Measurements from ENCODE around the gene PRG3. TPM values are rescaled to one million over a fixed set of nuclear protein-coding genes. Genes with fewer than 3 reads are reported as not detected.

The PRG3 gene
- total RNA-seq, 2 experiments from 2014 or later: not detected

DNA sequence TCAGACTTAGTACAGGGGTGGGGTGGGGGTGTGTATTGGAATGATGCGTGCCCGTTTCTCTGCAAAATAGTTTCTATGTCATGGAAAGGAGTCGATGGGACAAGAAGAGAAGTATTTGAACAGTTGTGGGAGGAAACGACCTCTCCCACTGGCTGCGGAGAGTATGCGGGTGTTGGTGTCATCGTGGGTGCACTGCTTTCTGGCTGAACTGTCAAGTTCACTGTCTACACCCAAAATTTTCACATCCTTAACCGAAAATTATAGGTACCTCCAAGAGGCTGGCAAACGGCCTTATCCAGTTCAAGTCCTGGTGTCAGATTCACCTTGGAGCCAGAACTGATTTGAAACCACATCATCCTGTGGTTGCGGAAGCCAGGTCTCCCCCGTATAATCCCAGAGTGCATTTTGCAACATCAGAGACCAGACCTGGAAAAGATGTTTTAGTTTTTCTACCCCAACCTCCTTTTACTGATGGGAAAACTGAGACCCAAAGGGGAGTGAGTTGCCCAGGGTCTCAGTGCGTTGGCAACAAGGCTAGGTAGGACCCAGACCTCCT lies 44.8 kb downstream of the PRG3 start:
- ChIA-PET CTCF (interaction anchor here (1.5 kb wide), 1 partner anchor 321 kb away, joined by 3 read pairs; the partner anchor contains the start of gene CLP1), POLR2A (interaction anchor here (0.6 to 5.2 kb wide), 6 partner anchors 11 to 1242 kb away, joined by 3 to 107 read pairs (median 4); partner anchors contain the start of genes SELENOH and TNKS1BP1)
- Histone ChIP-seq H3K27ac (ENCODE audit: low read depth in 1 of 2, low read length in 2 of 2) (peak overlapping the region; percentile 72 to 85), H3K4me1 (ENCODE audit: insufficient read depth, low read length) (peaks cover 29% of the 10 kb centered on the region), H3K36me3 (ENCODE audit: insufficient read depth, low read length) (peaks cover 28% of the 10 kb centered on the region), H3K27me3 (ENCODE audit: control insufficient read depth in 1 of 2, insufficient read depth in 2 of 2, low read length in 2 of 2) (no peaks in the 10 kb centered on the region), H3K4me3 (ENCODE audit: low read length) (peak overlapping the region; percentile 80), H3K9me3 (ENCODE audit: control insufficient read depth in 1 of 2, insufficient read depth in 1 of 2, low read length in 2 of 2) (no peaks in the 10 kb centered on the region)
- H3K4me1 Mint-ChIP-seq (ENCODE audit: low read depth): peaks cover 29% of the 10 kb centered on the region
- peak overlapping the region; percentile 89 for H3K4me3 Mint-ChIP-seq
- no peaks in the 10 kb centered on the region for H3K27me3 Mint-ChIP-seq
- no peaks in the 10 kb centered on the region for H3K9me3 Mint-ChIP-seq
- peak overlapping the region; percentile 96 for H3K27ac Mint-ChIP-seq
- intact Hi-C loops (cut with DNase I, micrococcal nuclease): loop anchor here (2.0 to 10.0 kb wide), 6 partner anchors 86 to 1809 kb away; partner anchors contain the start of genes FAM111A (in 1 of the 2), MED19 (in 1 of the 2), TIMM10 (in 1 of the 2) and TMX2 (in 1 of the 2)
- ATAC-seq (ENCODE audit: poor library complexity) (peak; percentile 35), DNase-seq (peak in 3 of 14 experiments; percentile 11 to 29 (median 26))
- TF ChIP-seq, protein P1, sequence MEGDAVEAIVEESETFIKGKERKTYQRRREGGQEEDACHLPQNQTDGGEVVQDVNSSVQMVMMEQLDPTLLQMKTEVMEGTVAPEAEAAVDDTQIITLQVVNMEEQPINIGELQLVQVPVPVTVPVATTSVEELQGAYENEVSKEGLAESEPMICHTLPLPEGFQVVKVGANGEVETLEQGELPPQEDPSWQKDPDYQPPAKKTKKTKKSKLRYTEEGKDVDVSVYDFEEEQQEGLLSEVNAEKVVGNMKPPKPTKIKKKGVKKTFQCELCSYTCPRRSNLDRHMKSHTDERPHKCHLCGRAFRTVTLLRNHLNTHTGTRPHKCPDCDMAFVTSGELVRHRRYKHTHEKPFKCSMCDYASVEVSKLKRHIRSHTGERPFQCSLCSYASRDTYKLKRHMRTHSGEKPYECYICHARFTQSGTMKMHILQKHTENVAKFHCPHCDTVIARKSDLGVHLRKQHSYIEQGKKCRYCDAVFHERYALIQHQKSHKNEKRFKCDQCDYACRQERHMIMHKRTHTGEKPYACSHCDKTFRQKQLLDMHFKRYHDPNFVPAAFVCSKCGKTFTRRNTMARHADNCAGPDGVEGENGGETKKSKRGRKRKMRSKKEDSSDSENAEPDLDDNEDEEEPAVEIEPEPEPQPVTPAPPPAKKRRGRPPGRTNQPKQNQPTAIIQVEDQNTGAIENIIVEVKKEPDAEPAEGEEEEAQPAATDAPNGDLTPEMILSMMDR (IDR thresholded peaks at IDR 0.05): no peak
- peaks cover 42% of the 10 kb centered on the region for H3K36me3 Mint-ChIP-seq (ENCODE audit: low read depth)

DNA sequence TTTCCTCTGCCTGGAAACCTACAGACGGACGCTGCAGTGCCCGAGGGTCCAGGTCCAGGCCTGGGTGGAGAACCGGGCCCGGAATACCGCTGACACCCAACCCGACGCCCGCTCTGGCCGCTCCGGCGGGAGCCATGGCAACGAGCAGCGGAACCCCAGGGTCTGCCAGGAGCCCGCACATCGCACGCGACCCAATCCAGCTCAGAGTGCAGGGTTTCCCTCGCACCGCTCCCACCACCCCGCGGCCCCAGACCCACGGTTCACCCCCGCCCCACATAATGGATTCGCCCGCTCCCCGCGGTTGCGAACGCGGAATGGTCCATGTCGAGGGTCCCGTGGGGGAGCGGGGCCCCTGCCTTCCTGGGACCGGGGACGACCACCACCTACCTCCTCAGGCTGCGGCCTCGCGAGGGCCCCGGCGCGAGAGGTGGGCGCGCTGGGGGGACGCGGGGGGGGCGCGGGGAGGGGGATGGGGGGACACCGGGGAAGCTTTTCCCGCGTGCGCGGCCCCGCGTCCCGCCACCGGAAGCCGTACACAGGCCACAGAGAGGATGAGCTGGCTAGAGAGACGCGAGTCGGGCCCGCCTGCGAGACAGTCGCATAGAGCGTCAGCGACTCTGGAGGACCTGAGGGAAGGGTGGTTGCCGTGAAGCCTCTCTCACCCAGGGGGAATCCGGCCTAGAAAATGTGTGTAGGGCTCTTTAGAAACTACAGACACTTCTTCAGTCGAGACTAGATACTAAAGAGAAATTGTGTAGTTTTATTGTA lies 45.4 kb downstream of the PRG3 start, which contains the start of gene SSRP1:
SSRP1 (minus strand) TSS at position 550 of the 768 bp plus-strand sequence. CDS start 771 bp downstream, outside the sequence.
- Histone ChIP-seq H3K4me1 (ENCODE audit: insufficient read depth, low read length) (peaks cover 29% of the 10 kb centered on the region), H3K27ac (ENCODE audit: low read depth in 1 of 2, low read length in 2 of 2) (peak within 1 kb of the TSS; percentile 72 to 85), H3K4me3 (ENCODE audit: low read length) (peak within 1 kb of the TSS; percentile 80), H3K36me3 (ENCODE audit: insufficient read depth, low read length) (peaks cover 34% of the 10 kb centered on the region), H3K27me3 (ENCODE audit: control insufficient read depth in 1 of 2, insufficient read depth in 2 of 2, low read length in 2 of 2) (no peaks in the 10 kb centered on the region), H3K9me3 (ENCODE audit: control insufficient read depth in 1 of 2, insufficient read depth in 1 of 2, low read length in 2 of 2) (no peaks in the 10 kb centered on the region)
- TF ChIP-seq, protein P1 (IDR thresholded peaks at IDR 0.05): no peak
- Mint-ChIP-seq H3K27me3 (no peaks in the 10 kb centered on the region), H3K4me1 (ENCODE audit: low read depth) (peaks cover 33% of the 10 kb centered on the region), H3K27ac (peak within 1 kb of the TSS; percentile 96), H3K4me3 (peak within 1 kb of the TSS; percentile 89), H3K9me3 (no peaks in the 10 kb centered on the region), H3K36me3 (ENCODE audit: low read depth) (peaks cover 48% of the 10 kb centered on the region)
- ChIA-PET POLR2A (interaction anchor here (0.6 to 5.2 kb wide), 9 partner anchors 10 to 1836 kb away, joined by 3 to 107 read pairs (median 3); partner anchors contain the start of genes DTX4, SELENOH, TNKS1BP1 and UBE2L6), CTCF (interaction anchor here (1.5 kb wide), 2 partner anchors 10 to 322 kb away, joined by 3 to 14 read pairs; partner anchors contain the start of genes CLP1 and TNKS1BP1)
- DNase-seq (peak; percentile 77 to 95 (median 86)), ATAC-seq (ENCODE audit: poor library complexity) (peak; percentile 97)
- intact Hi-C loops (cut with DNase I, micrococcal nuclease): loop anchor here (1.0 to 10.0 kb wide), 8 partner anchors 10 to 1809 kb away; partner anchors contain the start of genes FAM111A (in 1 of the 2), MED19 (in 1 of the 2), TIMM10 (in 1 of the 2) and TMX2 (in 1 of the 2)

DNA sequence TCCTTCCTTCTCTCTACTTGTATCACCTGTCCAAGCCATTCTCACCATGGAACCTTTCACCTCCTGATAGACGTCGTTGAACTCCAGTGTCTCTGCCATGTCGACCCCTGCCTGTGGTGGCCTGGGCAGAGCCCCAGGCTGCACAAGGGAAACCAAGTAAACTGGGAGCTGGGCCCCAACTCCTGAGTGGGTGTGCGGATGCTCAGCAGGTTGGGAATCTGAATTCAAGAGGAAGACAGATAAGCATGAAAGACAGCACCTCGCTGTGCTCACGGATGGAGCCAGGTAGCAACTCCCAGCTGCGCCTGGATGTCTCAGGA lies 46.0 kb downstream of the PRG3 start:
- peaks cover 54% of the 10 kb centered on the region for H3K36me3 Mint-ChIP-seq (ENCODE audit: low read depth)

More for the DNA sequence above, 46.0 kb downstream of the PRG3 start:
- H3K4me3 Mint-ChIP-seq: peak overlapping the region; percentile 89
- H3K4me1 Mint-ChIP-seq (ENCODE audit: low read depth): peaks cover 33% of the 10 kb centered on the region
- peak overlapping the region; percentile 96 for H3K27ac Mint-ChIP-seq
- no peak for ATAC-seq (ENCODE audit: poor library complexity)
- Histone ChIP-seq H3K9me3 (ENCODE audit: control insufficient read depth in 1 of 2, insufficient read depth in 1 of 2, low read length in 2 of 2) (no peaks in the 10 kb centered on the region), H3K4me3 (ENCODE audit: low read length) (peak overlapping the region; percentile 80), H3K27me3 (ENCODE audit: control insufficient read depth in 1 of 2, insufficient read depth in 2 of 2, low read length in 2 of 2) (no peaks in the 10 kb centered on the region), H3K4me1 (ENCODE audit: insufficient read depth, low read length) (peaks cover 29% of the 10 kb centered on the region), H3K36me3 (ENCODE audit: insufficient read depth, low read length) (peaks cover 40% of the 10 kb centered on the region), H3K27ac (ENCODE audit: low read depth in 1 of 2, low read length in 2 of 2) (peak overlapping the region; percentile 65 to 72)
- TF ChIP-seq, protein P1 (IDR thresholded peaks at IDR 0.05): no peak
- intact Hi-C loops (cut with DNase I, micrococcal nuclease): loop anchor here (1.0 to 10.0 kb wide), 7 partner anchors 10 to 1810 kb away; partner anchors contain the start of genes FAM111A (in 1 of the 2), MED19 (in 1 of the 2), TMX2 (in 1 of the 2) and ZDHHC5 (in 1 of the 2)
- ChIA-PET CTCF (interaction anchor here (1.5 kb wide), 2 partner anchors 9 to 322 kb away, joined by 3 to 14 read pairs; partner anchors contain the start of genes CLP1 and TNKS1BP1), POLR2A (interaction anchor here (0.8 to 5.2 kb wide), 7 partner anchors 9 to 1837 kb away, joined by 3 to 107 read pairs (median 4); partner anchors contain the start of genes DTX4, SELENOH, TNKS1BP1 and UBE2L6)
- no peaks in the 10 kb centered on the region for H3K27me3 Mint-ChIP-seq
- H3K9me3 Mint-ChIP-seq: no peaks in the 10 kb centered on the region
- no peak for DNase-seq
